ENCODE data around the gene SETD7.

Gene SETD7

GRCh38 chr4:139556071-139556723 lies at the start of gene SETD7:
Gene SETD7 (minus strand): TSS chr4:139556219. CDS start chr4:139556137, 82 bp downstream.
- Histone ChIP-seq H3K9ac (peak within 1 kb of the TSS; percentile 61), H3K27ac (peak within 1 kb of the TSS; percentile 88), H3K27me3 (ENCODE audit: control insufficient read depth, insufficient read depth, low read length) (no peaks in the 10 kb centered on the region), H3K9me3 (ENCODE audit: control insufficient read depth, low read length) (no peaks in the 10 kb centered on the region), H3K36me3 (ENCODE audit: control insufficient read depth, insufficient read depth, low read length) (no peaks in the 10 kb centered on the region), H3K4me3 (ENCODE audit: low read depth, low read length) (peak within 1 kb of the TSS; percentile 77), H2AFZ (peak within 1 kb of the TSS; percentile 94), H3K79me2 (no peaks in the 10 kb centered on the region), H3K4me2 (ENCODE audit: low read length) (peak within 1 kb of the TSS; percentile 91), H3K4me1 (peaks cover 14% of the 10 kb centered on the region)
- no peak for TF ChIP-seq CTCF (IDR thresholded peaks at IDR 0.05)

GRCh38 chr4:139605516-139605915 lies 49.5 kb upstream of the SETD7 start:
- H3K79me2 ChIP-seq: no peaks in the 10 kb centered on the region
- no peak overlapping the region for H3K27ac ChIP-seq
- H3K9me3 ChIP-seq (ENCODE audit: control insufficient read depth, low read length): no peaks in the 10 kb centered on the region
- no peaks in the 10 kb centered on the region for H3K4me1 ChIP-seq
- H3K4me2 ChIP-seq (ENCODE audit: low read length): no peak overlapping the region
- no peak overlapping the region for H3K9ac ChIP-seq
- no peaks in the 10 kb centered on the region for H3K27me3 ChIP-seq (ENCODE audit: control insufficient read depth, insufficient read depth, low read length)
- no peak overlapping the region for H3K4me3 ChIP-seq (ENCODE audit: low read depth, low read length)
- no peak for TF ChIP-seq CTCF (IDR thresholded peaks at IDR 0.05)
- H3K36me3 ChIP-seq (ENCODE audit: control insufficient read depth, insufficient read depth, low read length): no peaks in the 10 kb centered on the region
- H2AFZ ChIP-seq: no peak overlapping the region

- no peaks in the 10 kb centered on the region for H3K36me3 ChIP-seq (ENCODE audit: control insufficient read depth, insufficient read depth, low read length)
- H3K9ac ChIP-seq: no peak overlapping the region
- H3K9me3 ChIP-seq (ENCODE audit: control insufficient read depth, low read length): no peaks in the 10 kb centered on the region
- no peaks in the 10 kb centered on the region for H3K79me2 ChIP-seq
- H3K4me3 ChIP-seq (ENCODE audit: low read depth, low read length): no peak overlapping the region
- H3K4me2 ChIP-seq (ENCODE audit: low read length): no peak overlapping the region
- no peaks in the 10 kb centered on the region for H3K27me3 ChIP-seq (ENCODE audit: control insufficient read depth, insufficient read depth, low read length)
- H3K27ac ChIP-seq: no peak overlapping the region
- TF ChIP-seq CTCF (IDR thresholded peaks at IDR 0.05): peak; percentile 60
- H3K4me1 ChIP-seq: no peaks in the 10 kb centered on the region
- H2AFZ ChIP-seq: no peak overlapping the region
These were observed 47.8 kb upstream of the SETD7 start for GRCh38 chr4:139603576-139604410.

- H3K27me3 ChIP-seq (ENCODE audit: control insufficient read depth, insufficient read depth, low read length): no peaks in the 10 kb centered on the region
- H2AFZ ChIP-seq: no peak overlapping the region
- H3K4me2 ChIP-seq (ENCODE audit: low read length): no peak overlapping the region
- no peak overlapping the region for H3K27ac ChIP-seq
- no peaks in the 10 kb centered on the region for H3K79me2 ChIP-seq
- no peaks in the 10 kb centered on the region for H3K4me1 ChIP-seq
- TF ChIP-seq CTCF (IDR thresholded peaks at IDR 0.05): no peak
- H3K36me3 ChIP-seq (ENCODE audit: control insufficient read depth, insufficient read depth, low read length): no peaks in the 10 kb centered on the region
- H3K4me3 ChIP-seq (ENCODE audit: low read depth, low read length): no peak overlapping the region
- no peaks in the 10 kb centered on the region for H3K9me3 ChIP-seq (ENCODE audit: control insufficient read depth, low read length)
- no peak overlapping the region for H3K9ac ChIP-seq
These were observed 46.8 kb upstream of the SETD7 start for GRCh38 chr4:139602776-139603360.
